ENCODE results near the gene TTC28.
"Not testable (repeated sequence)": the region's sequence is repeated elsewhere in the genome, so short reads cannot be mapped to it uniquely, and the experiment has no call there.

DNA sequence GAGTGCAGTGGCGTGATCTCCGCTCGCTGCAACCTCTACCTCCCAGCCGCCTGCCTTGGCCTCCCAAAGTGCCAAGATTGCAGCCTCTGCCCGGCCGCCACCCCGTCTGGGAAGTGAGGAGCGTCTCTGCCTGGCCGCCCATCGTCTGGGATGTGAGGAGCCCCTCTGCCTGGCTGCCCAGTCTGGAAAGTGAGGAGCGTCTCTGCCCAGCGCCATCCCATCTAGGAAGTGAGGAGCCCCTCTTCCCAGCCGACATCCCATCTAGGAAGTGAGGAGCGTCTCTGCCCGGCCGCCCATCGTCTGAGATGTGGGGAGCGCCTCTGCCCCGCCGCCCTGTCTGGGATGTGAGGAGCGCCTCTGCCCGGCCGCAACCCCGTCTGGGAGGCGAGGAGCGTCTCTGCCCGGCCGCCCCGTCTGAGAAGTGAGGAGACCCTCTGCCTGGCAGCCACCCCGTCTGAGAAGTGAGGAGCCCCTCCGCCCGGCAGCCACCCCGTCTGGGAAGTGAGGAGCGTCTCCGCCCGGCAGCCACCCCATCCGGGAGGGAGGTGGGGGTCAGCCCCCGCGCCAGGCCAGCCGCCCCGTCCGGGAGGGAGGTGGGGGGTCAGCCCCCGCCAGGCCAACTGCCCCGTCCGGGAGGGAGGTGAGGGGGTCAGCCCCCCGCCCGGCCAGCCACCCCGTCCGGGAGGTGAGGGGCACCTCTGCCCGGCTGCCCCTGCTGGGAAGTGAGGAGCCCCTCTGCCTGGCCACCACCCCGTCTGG, 126.4 kb downstream of the TTC28 start:
- TF ChIP-seq, protein P1, sequence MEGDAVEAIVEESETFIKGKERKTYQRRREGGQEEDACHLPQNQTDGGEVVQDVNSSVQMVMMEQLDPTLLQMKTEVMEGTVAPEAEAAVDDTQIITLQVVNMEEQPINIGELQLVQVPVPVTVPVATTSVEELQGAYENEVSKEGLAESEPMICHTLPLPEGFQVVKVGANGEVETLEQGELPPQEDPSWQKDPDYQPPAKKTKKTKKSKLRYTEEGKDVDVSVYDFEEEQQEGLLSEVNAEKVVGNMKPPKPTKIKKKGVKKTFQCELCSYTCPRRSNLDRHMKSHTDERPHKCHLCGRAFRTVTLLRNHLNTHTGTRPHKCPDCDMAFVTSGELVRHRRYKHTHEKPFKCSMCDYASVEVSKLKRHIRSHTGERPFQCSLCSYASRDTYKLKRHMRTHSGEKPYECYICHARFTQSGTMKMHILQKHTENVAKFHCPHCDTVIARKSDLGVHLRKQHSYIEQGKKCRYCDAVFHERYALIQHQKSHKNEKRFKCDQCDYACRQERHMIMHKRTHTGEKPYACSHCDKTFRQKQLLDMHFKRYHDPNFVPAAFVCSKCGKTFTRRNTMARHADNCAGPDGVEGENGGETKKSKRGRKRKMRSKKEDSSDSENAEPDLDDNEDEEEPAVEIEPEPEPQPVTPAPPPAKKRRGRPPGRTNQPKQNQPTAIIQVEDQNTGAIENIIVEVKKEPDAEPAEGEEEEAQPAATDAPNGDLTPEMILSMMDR (IDR thresholded peaks at IDR 0.05) = not testable (repeated sequence)
- not testable (repeated sequence) for TF ChIP-seq POLR2A (IDR thresholded peaks at IDR 0.05)

All from lower leg skin (tissue), 3 donors.